ACC112 (cell line): ENCODE data around the gene TRIP10.

ENCODE experiments used
- H2AFZ ChIP-seq: fragments of 200-600 bp; sonication (generic); one replicate; pipeline ENCODE4 v1.6.0; 2017; ENCODE audit warnings: antibody characterized with exemption, low read length; ENCODE audit not compliant: unreplicated experiment
- H3K27ac ChIP-seq: fragments of 200-600 bp; sonication (generic); 2 replicates; pipeline ENCODE4 v1.5.1; 2014; ENCODE audit warnings: low read depth, mild to moderate bottlenecking, antibody characterized with exemption, low read length, moderate library complexity
- H3K27me3 ChIP-seq: fragments of 200-600 bp; sonication (generic); 2 replicates; pipeline ENCODE4 v1.6.1; 2014; ENCODE audit warnings: mild to moderate bottlenecking, antibody characterized with exemption, low read length, moderate library complexity, mixed read lengths; ENCODE audit not compliant: insufficient read depth
- H3K36me3 ChIP-seq: fragments of 200-600 bp; sonication (generic); 2 replicates; pipeline ENCODE4 v1.6.1; 2016; ENCODE audit warnings: mild to moderate bottlenecking, antibody characterized with exemption, low read length, moderate library complexity, mixed read lengths; ENCODE audit not compliant: insufficient read depth
- H3K4me1 ChIP-seq: fragments of 200-600 bp; sonication (generic); one replicate; pipeline ENCODE4 v1.6.1; 2016; ENCODE audit warnings: low read length, mixed read lengths; ENCODE audit not compliant: insufficient read depth, unreplicated experiment, control insufficient read depth
- H3K4me3 ChIP-seq: fragments of 200-600 bp; sonication (generic); 2 replicates; pipeline ENCODE4 v1.5.1; 2014; ENCODE audit warnings: mild to moderate bottlenecking, low read depth, low read length
- H3K79me2 ChIP-seq: fragments of 200-600 bp; sonication (generic); one replicate; pipeline ENCODE4 v1.6.0; 2016; ENCODE audit warnings: low read length; ENCODE audit not compliant: control insufficient read depth, unreplicated experiment, insufficient read depth

TRIP10 gene

DNA sequence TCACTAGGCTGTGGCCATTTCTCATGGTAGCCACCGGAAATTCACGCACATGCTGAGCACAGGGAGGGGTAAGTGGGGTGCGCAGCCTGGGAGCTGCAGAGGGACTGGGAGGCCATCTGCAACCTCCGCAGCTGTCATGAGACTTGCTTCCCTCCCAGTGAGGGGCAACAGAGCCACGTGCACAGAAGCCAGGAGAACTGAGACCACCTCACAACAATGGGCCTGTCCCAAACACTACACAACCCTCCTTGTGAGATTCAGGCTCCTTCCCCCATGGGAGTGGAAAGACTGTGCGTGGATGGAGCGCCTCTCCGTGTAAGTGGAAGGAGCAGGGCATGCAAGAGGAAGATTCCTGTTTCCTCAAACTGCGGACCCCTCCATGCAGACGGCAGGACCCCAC lies 27.9 kb upstream of the TRIP10 start:
- Histone ChIP-seq H3K4me3 (no peak overlapping the region), H3K27me3 (no peaks in the 10 kb centered on the region), H2AFZ (no peak overlapping the region)

DNA sequence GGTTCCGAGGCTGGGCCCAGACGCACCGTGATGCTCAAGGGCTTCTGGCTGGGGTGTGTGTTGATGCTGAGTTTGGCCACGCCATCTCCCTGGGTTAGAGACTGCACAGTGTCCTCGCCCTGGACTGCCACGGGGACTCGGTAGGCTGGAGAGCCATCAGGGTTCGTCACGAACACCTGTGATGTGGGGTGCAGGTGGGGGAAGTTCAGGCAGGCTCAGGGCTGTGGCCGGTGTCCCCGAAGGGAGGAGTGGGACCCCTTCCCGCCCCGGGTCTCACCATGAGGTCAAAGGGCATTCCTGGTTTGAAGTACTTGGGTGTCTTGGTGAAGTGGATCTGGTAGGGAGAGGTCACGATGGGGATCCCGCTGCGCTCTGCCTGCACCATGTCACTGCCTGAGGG lies 27.2 kb upstream of the TRIP10 start:
- no peak overlapping the region for H3K27ac ChIP-seq
- no peaks in the 10 kb centered on the region for H3K79me2 ChIP-seq
- no peak overlapping the region for H2AFZ ChIP-seq
- peaks cover 2% of the 10 kb centered on the region; the same call in 1 of the 2 replicates for H3K36me3 ChIP-seq
- H3K4me3 ChIP-seq = no peak overlapping the region
- H3K27me3 ChIP-seq = no peaks in the 10 kb centered on the region
- H3K4me1 ChIP-seq = no peaks in the 10 kb centered on the region

More for the DNA sequence above, 27.9 kb upstream of the TRIP10 start:
- H3K27ac ChIP-seq = no peak overlapping the region
- no peaks in the 10 kb centered on the region for H3K79me2 ChIP-seq
- no peaks in the 10 kb centered on the region for H3K4me1 ChIP-seq
- H3K36me3 ChIP-seq = no peaks in the 10 kb centered on the region

DNA sequence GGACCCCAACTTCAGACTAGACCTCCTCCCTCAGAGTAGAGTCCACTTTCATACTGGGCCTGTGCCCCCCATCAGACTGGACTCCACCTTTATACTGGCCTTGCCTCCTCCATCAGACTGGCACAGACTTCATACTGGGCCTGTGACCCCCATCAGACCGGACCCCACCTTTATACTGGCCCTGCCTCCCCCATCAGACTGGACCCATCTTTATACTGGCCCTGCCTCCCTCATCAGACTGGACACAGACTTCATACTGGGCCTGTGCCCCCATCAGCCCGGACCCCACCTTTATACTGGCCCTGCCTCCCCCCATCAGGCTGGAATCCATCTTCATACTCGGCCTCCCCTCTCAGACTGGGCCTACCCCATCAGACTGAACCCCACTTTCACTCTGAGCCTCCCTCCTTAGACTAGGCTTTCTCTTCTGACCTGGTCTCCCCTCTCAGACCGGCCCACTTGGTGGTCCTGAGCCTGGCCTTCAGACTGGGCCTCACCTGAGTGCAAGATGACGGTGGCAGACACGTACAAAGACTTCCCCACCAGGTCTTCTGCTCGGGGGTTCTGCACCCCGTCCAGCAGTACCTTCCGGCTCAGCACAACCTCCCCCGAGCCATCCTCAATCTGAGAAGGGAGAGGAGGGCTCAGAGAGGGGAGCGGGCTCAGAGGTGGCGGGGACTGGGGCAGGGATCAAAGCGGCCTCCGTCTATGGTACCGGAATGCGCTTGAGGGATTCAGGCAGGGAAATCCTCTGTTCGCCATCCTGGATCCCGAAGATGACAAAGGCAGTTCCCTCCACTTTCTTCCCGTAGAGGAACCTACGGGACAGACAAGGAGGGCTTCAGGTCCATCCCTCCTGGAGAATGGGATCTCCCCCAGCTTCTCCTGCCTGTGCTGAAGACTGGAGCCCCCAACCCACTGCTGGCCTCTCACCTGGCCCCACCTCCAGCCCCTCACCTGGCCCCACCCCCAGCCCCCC lies 26.5 kb upstream of the TRIP10 start:
- peaks cover 9% of the 10 kb centered on the region; the same call in 1 of the 2 replicates for H3K36me3 ChIP-seq
- no peak overlapping the region for H3K4me3 ChIP-seq
- H3K4me1 ChIP-seq = no peaks in the 10 kb centered on the region
- H3K27ac ChIP-seq = no peak overlapping the region
- H3K27me3 ChIP-seq = no peaks in the 10 kb centered on the region
- no peak overlapping the region for H2AFZ ChIP-seq
- H3K79me2 ChIP-seq = no peaks in the 10 kb centered on the region

DNA sequence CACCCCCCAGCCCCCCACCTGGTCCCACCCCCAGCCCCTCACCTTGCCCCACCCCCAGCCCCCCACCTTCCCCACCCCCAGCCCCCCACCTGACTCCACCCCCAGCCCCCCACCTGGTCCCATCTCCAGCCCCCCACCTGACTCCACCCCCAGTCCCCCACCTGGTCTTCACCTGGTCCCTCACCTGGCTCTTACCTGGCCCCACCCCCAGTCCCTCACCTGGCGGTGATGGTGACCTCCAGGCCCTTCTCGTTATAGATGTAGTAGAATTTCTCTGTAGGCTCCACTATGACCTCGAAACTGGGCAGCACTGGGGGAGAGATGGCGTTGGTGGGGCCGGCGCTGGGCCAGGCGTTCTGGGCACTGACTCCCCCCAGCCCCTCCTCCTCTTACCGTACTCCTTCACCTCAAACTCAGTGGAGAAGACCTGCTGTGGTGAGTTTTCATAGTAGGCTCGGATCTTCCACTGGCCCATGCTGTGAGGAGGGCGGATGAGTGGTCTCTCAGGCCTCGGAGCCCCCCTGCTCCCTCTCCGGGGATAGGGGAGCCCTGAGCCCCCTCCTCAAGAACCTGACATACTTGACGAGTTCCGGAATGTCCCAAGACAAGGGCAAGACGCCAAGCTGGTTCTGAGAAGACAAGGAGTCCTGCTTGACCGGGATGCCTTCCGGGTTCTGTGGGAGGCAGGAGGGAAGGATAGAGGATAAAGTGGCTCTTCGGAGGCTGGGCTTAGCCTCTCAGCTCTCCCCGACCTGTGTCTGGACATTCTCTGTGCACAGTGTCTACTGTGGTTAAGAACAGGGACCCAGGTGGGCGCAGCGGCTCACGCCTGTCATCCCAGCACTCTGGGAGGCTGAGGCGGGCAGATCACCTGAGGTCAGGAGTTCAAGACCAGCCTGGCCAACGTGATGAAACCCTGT lies 25.4 kb upstream of the TRIP10 start:
- H3K4me1 ChIP-seq = no peaks in the 10 kb centered on the region
- H3K4me3 ChIP-seq = no peak overlapping the region
- H3K79me2 ChIP-seq = no peaks in the 10 kb centered on the region
- H3K36me3 ChIP-seq = peaks cover 14% of the 10 kb centered on the region; the same call in 1 of the 2 replicates
- no peak overlapping the region for H3K27ac ChIP-seq
- H2AFZ ChIP-seq = no peak overlapping the region
- no peaks in the 10 kb centered on the region for H3K27me3 ChIP-seq

DNA sequence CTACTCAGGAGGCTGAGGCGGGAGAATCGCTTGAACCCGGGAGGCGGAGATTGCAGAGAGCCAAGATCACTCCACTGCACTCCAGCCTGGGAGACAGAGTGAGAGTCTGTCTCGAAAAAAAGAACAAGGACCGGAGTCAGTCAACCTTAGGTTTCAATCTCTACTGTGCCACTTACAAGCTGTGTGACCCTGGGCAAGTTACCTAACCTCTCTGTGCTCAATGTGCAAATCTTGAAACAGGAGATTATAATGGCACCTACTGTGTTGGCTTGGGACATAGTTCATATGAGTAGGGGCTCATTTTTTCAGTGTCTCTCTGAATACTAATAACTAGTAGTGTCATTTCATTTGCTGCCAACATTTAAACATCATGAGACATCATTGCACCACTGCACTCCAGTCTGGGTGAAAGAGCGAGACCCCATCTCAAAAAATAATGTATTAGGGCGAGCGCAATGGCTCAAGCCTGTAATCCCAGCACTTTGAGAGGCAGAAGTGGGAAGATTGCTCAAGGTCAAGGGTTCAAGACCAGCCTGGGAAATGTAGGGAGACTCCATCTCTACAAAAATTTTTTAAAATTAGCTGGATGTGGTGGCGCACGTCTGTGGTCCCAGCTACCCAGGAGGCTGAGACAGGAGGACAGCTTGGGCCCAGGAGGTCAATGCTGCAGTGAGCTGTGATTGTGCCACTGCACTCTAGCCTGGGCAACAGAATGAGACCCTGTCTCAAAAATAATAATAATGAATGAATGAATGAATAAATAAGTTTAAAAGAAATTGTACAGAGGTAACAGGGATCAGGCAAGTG lies 24.5 kb upstream of the TRIP10 start:
- Histone ChIP-seq H3K36me3 (peaks cover 14% of the 10 kb centered on the region; the same call in 1 of the 2 replicates), H3K27ac (no peak overlapping the region), H3K4me3 (no peak overlapping the region), H2AFZ (no peak overlapping the region), H3K79me2 (no peaks in the 10 kb centered on the region), H3K4me1 (no peaks in the 10 kb centered on the region), H3K27me3 (no peaks in the 10 kb centered on the region)

DNA sequence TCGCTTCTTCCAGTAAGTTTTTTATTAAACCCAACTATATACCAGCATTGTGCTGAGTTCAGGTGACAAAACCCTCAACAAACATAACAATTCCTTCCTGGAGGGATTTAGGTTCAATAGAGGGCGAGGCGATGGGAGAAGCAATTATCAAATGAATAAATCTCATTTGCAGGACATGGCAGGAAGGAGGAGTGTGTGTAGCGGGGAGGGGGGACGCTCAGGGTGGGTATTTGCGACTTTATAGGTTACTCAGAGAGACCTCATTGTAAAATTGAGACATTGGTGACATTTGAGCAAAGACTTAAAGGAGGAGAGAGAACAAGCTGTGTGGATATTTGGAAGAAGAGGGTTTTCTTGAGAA lies 22.9 kb upstream of the TRIP10 start:
- H3K27me3 ChIP-seq = no peaks in the 10 kb centered on the region
- no peaks in the 10 kb centered on the region for H3K79me2 ChIP-seq
- H3K36me3 ChIP-seq = peaks cover 14% of the 10 kb centered on the region; the same call in 1 of the 2 replicates
- no peak overlapping the region for H2AFZ ChIP-seq
- H3K4me1 ChIP-seq = peaks cover 10% of the 10 kb centered on the region
- H3K4me3 ChIP-seq = no peak overlapping the region
- no peak overlapping the region for H3K27ac ChIP-seq

DNA sequence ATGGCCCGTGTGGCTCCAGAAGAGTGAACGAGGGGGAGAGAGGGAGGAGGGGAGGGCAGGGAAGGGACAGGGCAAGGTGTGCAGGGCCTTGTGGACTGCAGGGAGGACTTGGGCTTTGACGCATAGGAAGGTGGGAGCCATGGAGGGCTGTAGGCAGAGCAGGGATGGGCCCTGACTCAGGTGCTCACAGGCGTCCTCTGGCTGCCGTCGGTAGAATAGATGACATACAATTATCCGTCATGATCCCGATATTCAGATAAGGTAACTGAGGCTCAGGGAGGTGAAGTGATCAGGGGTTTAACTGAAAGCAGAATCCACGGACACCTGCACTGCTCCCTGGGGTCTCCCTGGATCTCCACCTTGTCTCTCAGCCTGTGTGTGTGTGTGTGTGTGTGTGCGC lies 22.4 kb upstream of the TRIP10 start:
- Histone ChIP-seq H3K27ac (no peak overlapping the region), H3K36me3 (peaks cover 14% of the 10 kb centered on the region; the same call in 1 of the 2 replicates), H2AFZ (no peak overlapping the region), H3K79me2 (no peaks in the 10 kb centered on the region), H3K4me3 (no peak overlapping the region), H3K27me3 (no peaks in the 10 kb centered on the region), H3K4me1 (peaks cover 12% of the 10 kb centered on the region)

DNA sequence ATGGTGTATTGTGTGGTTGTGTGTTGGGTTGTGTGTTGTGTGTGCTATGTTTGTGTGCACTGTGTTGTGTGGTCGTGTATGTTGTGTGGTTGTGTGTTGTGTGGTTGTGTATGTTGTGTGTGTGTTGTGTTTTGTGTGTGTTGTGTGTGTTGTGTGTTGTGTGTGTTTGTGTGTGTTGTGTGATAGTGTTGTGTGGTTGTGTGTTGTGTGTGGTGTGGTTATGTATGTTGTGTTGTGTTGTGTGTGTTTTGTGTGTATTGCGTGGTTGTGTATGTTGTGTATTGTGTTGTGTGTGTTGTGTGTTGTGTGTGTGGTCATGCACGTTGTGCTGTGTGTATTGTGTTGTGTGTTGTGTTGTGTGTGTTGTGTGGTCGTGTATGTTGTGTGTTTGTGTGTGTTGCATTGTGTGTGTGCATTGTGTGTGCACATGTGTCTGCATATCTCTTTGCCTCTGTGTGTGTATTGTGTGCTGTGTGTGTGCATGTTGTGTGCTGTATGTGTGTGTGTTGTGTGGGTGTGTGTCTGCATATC lies 22.0 kb upstream of the TRIP10 start:
- Histone ChIP-seq H3K4me1 (peaks cover 14% of the 10 kb centered on the region), H3K4me3 (no peak overlapping the region), H3K27me3 (no peaks in the 10 kb centered on the region), H3K27ac (no peak overlapping the region), H3K79me2 (no peaks in the 10 kb centered on the region), H2AFZ (no peak overlapping the region), H3K36me3 (peaks cover 14% of the 10 kb centered on the region; the same call in 1 of the 2 replicates)

DNA sequence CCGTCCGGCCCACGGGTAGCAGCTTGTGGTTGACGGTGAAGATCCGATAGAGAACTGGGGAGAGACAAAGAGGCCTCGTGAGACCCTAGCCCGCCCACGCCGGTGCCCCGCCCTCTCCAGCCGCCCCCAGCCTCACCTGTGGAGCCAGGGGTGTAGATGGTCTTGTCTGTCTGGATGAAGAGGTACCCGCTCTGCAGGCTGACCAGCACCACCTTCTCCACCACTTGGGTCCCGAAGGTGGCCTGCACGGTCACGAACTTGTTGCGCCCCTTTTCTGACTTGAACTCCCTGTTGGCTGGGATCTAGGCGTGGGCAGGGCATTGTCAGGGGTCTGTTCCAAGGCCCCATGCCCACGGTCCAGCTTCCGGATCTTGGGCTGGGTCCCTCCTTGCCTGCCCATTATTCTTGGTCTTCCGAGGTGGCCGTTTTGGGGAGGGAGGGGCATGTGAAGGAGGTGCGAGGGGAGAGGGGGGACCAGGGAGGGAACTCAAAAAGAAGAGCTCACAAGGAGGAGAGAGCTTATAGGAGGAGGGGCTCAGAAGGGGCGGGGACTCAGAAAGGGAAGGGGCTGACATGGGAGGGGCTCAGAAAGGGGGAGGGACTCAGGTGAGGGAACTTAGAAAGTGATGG lies 21.3 kb upstream of the TRIP10 start:
- Histone ChIP-seq H3K27me3 (no peaks in the 10 kb centered on the region), H3K4me3 (peak overlapping the region; percentile 21; the same call in 1 of the 2 replicates), H3K4me1 (peaks cover 20% of the 10 kb centered on the region), H2AFZ (no peak overlapping the region), H3K79me2 (no peaks in the 10 kb centered on the region), H3K36me3 (peaks cover 14% of the 10 kb centered on the region; the same call in 1 of the 2 replicates), H3K27ac (no peak overlapping the region)
